Activated T-cell treated with anti-CD3 and anti-CD28 coated beads for 48 hours (primary cell): ENCODE results near the gene GCK.
"Not testable (repeated sequence)": the region's sequence is repeated elsewhere in the genome, so short reads cannot be mapped to it uniquely, and the experiment has no call there.

Experiments
- DNase-seq: peaks from one replicate; pipeline ENCODE4 v3.0.0-alpha.2; 2020; ENCODE audit warnings: low read depth

The GCK gene

GRCh38 chr7:44201813-44202212, 12.6 kb upstream of the GCK start:
- DNase-seq: no peak

DNA sequence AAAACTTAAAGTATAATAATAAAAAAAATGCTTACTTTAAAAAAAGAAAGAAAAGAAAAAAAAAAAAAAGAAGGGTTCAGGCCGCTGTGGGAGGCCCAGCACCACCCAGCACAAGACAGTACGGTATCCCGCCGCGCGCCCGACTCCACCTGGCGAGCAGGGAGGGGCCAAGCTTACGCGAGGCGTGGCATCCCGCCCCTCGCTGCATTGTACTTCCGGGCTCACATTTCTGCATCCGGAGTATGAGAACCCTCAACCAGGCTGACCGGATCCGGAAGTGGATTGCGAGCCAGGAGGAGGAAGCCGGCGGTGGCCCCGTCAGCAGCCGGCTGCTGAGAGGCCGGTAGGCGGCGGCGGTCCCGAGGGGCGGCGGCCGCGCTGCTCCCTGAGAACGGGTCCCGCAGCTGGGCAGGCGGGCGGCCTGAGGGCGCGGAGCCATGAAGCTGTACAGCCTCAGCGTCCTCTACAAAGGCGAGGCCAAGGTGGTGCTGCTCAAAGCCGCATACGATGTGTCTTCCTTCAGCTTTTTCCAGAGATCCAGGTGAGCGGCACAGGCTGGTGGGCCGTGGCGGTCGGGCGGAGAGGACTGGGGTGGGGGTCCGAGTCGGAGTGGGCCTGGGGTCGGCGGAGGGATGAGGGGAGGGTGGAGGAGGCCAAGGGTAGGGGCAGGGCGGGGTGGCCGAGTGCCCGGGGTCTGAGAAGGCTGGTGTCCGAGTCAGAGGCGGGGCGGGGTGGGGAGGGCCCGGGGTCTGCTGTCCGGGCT, 11.6 kb upstream of the GCK start, which contains the start of gene YKT6:
TSS of gene YKT6 (plus strand) at position 280 of the 763 bp plus-strand sequence. CDS start at position 438, 158 bp downstream.
- DNase-seq: peak; percentile 94

GRCh38 chr7:44200163-44200562, 10.9 kb upstream of the GCK start:
- not testable (repeated sequence) for DNase-seq

DNA sequence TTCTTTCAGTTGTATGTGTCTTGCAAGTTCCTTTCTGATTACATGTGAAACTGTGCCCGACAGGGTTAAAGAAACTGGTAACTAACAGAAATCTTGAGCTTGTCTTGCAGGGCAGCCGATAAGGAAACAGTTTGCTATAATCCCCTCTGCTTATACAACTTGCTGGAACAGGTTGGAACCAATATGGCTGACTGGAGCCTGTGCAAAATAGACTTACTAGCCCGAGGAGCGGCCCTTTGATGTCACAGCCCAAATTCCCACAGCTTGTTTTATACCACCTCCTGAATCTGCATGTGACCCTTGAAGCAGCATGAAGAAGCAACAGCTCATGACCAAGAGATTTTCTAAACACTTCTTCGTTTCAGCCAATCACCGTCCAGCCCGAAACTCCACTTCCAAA, 8.2 kb upstream of the GCK start:
- DNase-seq: no peak

- DNase-seq: no peak
Measured at GRCh38 chr7:44196450-44196872, 7.2 kb upstream of the GCK start.

DNA sequence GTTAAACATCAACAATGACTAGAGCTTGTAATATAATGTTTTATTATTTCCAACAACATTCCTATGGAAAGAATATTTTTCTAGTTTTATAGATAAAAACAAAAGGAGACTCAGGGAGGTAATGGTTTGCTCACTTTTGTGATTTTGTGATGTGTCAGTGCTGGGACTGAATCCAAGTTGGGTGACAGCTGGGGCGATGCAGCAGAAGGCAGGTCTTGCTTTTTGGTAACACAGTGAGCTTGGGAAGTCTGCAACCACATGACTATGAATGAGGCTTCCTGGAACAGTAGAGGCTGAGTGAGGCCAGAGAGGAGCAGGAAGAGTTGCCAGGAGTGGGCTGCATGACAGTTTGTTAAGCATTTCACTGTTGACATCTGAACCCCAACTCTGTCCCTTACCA, 6.7 kb upstream of the GCK start:
- DNase-seq: no peak

GRCh38 chr7:44194562-44195145, 5.4 kb upstream of the GCK start:
- no peak for DNase-seq

DNA sequence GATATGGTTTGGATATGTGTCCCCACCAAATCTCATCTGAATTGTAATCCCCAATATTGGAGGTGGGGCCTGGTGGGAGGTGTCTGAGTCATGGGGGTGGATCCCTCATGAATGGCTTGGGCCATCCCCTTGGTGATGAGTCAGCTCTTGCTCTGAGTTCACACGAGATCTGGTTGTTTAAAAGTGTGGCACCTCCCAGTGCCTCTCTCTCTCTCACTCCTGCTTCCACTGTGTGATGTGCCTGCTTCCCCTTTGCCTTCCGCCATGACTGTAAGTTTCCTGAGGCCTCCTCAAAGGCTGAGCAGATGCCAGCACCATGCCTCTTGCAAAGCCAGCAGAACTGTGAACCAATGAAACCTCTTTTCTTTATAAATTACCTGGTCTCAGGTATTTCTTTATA, 4.8 kb upstream of the GCK start:
- peak; percentile 39 for DNase-seq

DNA sequence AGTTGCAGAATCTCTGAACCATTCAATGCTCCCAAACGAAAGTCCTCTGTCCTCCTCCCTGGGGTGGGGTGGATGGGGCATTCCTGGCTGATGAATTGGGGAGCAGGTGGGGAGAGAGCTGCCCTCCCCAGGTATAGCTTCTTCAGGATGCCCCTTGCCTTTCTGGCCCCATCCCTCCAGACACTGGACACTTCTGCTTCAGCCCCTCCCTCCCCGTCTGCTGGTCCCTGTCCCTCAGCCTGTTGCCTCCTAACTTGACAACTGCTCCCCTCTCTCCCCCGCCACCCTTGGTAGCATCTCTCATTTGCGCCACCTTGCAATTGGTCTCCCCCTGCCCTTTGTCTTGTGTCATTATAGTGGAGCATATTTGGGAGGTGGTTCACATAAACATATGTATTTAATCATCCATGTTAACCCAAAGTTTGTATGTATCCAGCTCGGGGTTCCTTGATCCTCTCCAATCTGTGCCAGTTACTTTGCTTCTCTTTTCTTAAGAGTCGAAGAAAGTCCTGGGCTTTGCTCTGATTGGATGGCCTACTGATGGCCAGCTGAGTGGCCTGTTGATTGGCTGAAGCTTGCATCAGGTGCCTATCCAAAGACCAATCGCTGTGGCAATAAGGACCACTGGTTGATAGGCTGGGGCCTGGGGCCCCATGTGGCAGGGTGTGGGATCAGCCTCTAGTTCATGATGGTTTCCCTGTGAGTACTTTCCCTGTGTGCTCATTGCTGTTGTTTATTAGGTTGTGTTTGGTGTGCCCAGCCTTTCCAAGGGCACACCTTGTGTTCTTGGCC, 4.0 kb upstream of the GCK start:
- DNase-seq: no peak

DNA sequence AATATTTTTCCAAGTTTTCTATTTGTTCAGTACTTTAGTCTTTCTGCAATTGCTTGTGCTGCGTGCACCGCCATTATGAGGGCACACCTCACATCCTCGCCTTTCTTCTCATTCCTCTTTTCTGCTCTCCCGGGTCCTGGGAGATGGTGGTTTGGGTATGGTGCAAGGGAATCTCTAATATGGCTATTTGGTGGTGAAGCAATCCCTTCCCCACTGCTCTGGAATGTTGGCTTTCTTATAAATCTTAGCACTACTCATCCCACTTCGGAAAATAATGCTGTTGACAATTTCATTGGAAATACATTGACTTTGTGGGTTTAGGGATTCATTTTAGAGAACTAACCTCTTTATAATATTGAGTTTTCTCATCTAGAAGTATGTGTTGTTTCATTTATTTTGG, 1.9 kb upstream of the GCK start:
- no peak for DNase-seq

- DNase-seq: no peak
Measured at GRCh38 chr7:44189993-44190872, 994 bp upstream of the GCK start.

DNA sequence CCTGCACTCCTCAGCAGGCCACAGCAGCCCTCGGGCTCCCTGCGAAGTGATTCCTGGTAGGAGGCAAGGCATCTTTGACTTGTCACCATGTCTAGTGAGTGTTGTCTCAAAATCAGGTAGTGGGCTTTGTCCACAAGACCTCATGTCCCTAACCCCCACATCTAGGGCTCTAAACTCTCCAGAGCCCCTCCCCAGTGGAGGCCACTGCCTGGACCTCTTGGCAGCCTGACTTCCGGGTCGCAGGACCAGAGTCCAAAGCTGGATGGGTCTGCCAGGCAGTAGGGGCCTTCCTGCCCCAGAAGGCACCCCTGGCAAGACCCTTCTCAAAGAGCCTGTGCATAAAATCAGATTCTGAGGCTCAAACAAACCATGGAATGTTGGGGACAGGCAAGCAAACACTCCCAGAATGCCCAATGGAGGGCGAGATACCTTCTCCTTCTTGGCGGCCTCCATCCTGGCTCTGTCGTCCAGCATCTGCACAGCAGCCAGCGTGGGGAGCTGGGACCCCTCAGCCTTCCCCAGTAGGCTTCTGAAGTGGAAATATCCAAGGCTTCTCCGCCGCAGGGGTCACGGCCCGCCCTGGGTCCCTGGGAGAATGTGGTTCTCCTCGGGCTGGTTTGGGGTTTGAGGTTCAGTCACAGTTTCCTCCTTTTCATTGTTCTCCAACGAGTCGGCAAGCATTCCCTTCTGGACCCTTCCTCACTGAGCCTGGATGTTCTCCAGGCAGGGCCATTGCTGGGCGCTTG, 586 bp downstream of the GCK start:
- DNase-seq: no peak

DNA sequence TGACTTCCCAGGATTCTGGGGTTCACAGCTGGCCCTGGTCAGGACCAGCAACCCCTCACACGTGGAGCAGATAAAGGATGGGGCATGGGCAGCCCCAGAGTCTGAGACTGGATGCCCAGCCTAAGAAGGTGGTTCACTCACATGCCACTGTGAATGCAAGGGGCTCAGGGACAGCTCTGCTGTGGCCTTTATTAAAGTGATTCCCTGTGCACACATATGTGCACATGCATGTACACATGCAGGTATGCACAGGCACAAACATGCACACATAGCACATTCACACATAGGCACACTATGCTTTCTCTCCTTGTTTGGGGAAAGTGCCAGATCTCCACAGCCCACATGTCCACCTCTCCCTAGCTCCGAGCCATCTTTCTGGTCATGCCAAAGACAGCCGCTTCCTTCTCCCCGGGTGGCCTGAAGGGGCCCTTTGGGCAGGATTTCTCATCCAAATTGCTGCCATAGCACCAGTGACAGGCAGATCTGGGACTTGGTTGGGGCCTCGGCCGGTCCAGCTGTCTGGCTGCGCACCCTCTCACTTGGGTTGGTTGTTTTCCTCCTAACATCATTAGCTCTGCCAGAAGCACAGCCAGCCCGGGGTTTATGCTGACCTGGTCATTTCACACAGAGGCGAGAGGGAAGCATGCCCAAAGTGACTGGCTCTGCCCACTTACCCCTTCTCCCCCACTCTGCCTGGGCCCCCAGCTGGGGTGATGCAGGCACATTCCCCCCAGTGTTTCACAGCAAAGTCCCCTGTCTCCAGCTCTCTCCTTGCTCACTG, 1.4 kb downstream of the GCK start:
- DNase-seq: no peak

DNA sequence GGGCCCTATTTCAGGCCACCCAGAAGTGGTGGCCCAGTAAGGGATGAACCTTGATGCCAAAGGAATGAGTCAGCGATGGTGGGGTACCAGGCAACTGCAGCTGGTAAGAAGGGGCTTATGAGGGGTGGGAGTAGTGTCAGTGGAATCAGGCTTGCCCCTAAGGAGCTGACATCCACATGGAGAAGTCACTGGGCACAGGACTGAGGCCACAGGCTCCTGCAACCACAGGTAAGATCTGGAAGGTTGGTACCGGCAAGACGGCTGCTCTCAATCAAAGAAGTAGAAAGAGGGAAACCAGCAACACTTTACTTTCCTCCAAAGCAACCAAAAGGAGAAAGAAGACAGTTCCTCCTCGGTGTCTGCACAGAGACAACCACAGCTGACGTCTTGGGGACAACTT, 2.5 kb downstream of the GCK start:
- no peak for DNase-seq

GRCh38 chr7:44185729-44186128, 3.5 kb downstream of the GCK start:
- no peak for DNase-seq

- DNase-seq: no peak
Measured at GRCh38 chr7:44184873-44185446, 4.3 kb downstream of the GCK start.

GRCh38 chr7:44184206-44184872, 4.9 kb downstream of the GCK start:
- DNase-seq: no peak

- no peak for DNase-seq
Measured at GRCh38 chr7:44183386-44183785, 5.9 kb downstream of the GCK start.

GRCh38 chr7:44182827-44183226, 6.4 kb downstream of the GCK start:
- no peak for DNase-seq

- DNase-seq: no peak
Measured at GRCh38 chr7:44180631-44181030, 8.6 kb downstream of the GCK start.
